Left ventricle myocardium inferior (tissue), 1 donor: ENCODE measurements around the gene ACOT13. TPM values are rescaled to one million over a fixed set of nuclear protein-coding genes. Genes with fewer than 3 reads are reported as not detected.
"Not testable (repeated sequence)": the region's sequence is repeated elsewhere in the genome, so short reads cannot be mapped to it uniquely, and the experiment has no call there.

Experiments used
- DNase-seq: peaks from one replicate; pipeline ENCODE4 v3.0.0-alpha.2; 2020
- H3K27ac ChIP-seq: fragments of 200-600 bp; replicated peaks from 2 replicates; pipeline ENCODE4 v1.8.0; 2021
- H3K27me3 ChIP-seq: fragments of 200-600 bp; 2 replicates; pipeline ENCODE4 v1.8.0; 2021; ENCODE audit warnings: low read depth
- H3K36me3 ChIP-seq: fragments of 200-600 bp; 2 replicates; pipeline ENCODE4 v1.8.0; 2021
- H3K4me1 ChIP-seq: fragments of 200-600 bp; 2 replicates; pipeline ENCODE4 v1.8.0; 2021
- H3K4me3 ChIP-seq: fragments of 200-600 bp; 2 replicates; pipeline ENCODE4 v1.8.0; 2021; ENCODE audit warnings: mild to moderate bottlenecking, moderate library complexity
- H3K9me3 ChIP-seq: fragments of 200-600 bp; replicated peaks from 2 replicates; pipeline ENCODE4 v1.8.0; 2021
- CTCF ChIP-seq: fragments of 200-600 bp; IDR thresholded peaks from 2 replicates; pipeline ENCODE4 v1.8.0; 2021; ENCODE audit warnings: antibody characterized with exemption, mild to moderate bottlenecking, borderline replicate concordance
- intact Hi-C: fragments of 100-400 bp; cut with micrococcal nuclease; formaldehyde crosslinking; loops from one replicate; pipeline ENCODE4 v1.11.0; 2022
- total RNA-seq: library from RNA; stranded (reverse); fragmentation: NEBNext Ultra II Directional; extraction: Animal tissue kit (Norgen Biotek cat#: 25700); gene quantifications from one replicate; pipeline ENCODE4 v1.2.1, GENCODE V29; 2021
- donor health status: DM: no; HTN: yes; CAD: no; lungs with severe emphysema.

Gene ACOT13
- total RNA-seq, 1 donor from 2014 or later, result 59.2 TPM

- intact Hi-C loops, result no loop called here
- no peak for TF ChIP-seq CTCF
- Histone ChIP-seq H3K36me3 (peaks cover 27% of the 10 kb centered on the region), H3K27ac (peak within 1 kb of the TSS; percentile 100), H3K4me1 (peaks cover 72% of the 10 kb centered on the region), H3K4me3 (peak within 1 kb of the TSS; percentile 90), H3K27me3 (no peaks in the 10 kb centered on the region), H3K9me3 (no peaks in the 10 kb centered on the region)
- DNase-seq, result no peak
Observed at GRCh38 chr6:24719125-24719971, 52.5 kb downstream of the ACOT13 start, which contains the start of gene C6orf62. TSS of gene C6orf62 (minus strand) at chr6:24719154. CDS start at chr6:24718668, 486 bp downstream.

- peak; percentile 64 for DNase-seq
- H3K4me1 ChIP-seq, result peaks cover 64% of the 10 kb centered on the region
- H3K36me3 ChIP-seq, result peaks cover 19% of the 10 kb centered on the region
- no peak for TF ChIP-seq CTCF
- no peaks in the 10 kb centered on the region for H3K27me3 ChIP-seq
- intact Hi-C loops, result no loop called here
- H3K9me3 ChIP-seq, result no peaks in the 10 kb centered on the region
- peak overlapping the region; percentile 90 for H3K4me3 ChIP-seq
- peak overlapping the region; percentile 100 for H3K27ac ChIP-seq
Observed at GRCh38 chr6:24720131-24720603, 53.3 kb downstream of the ACOT13 start.

GRCh38 chr6:24720604-24721460, 54.0 kb downstream of the ACOT13 start:
- Histone ChIP-seq H3K27me3 (no peaks in the 10 kb centered on the region), H3K27ac (peak overlapping the region; percentile 100), H3K36me3 (peaks cover 13% of the 10 kb centered on the region), H3K4me3 (peak overlapping the region; percentile 90), H3K9me3 (no peaks in the 10 kb centered on the region), H3K4me1 (peaks cover 57% of the 10 kb centered on the region)
- intact Hi-C loops, result no loop called here
- peak; percentile 100 for DNase-seq
- TF ChIP-seq CTCF, result peak; percentile 11

- Histone ChIP-seq H3K27me3 (no peaks in the 10 kb centered on the region), H3K4me3 (peak overlapping the region; percentile 90), H3K4me1 (peaks cover 49% of the 10 kb centered on the region), H3K9me3 (no peaks in the 10 kb centered on the region), H3K27ac (peak overlapping the region; percentile 100), H3K36me3 (peaks cover 7% of the 10 kb centered on the region)
- peak; percentile 87 for DNase-seq
- intact Hi-C loops, result no loop called here
- TF ChIP-seq CTCF, result no peak
Observed at GRCh38 chr6:24721461-24722215, 54.8 kb downstream of the ACOT13 start.

GRCh38 chr6:24723270-24723669, 56.4 kb downstream of the ACOT13 start:
- no peak for TF ChIP-seq CTCF
- Histone ChIP-seq H3K4me3 (no peak overlapping the region), H3K9me3 (no peaks in the 10 kb centered on the region), H3K27ac (no peak overlapping the region), H3K27me3 (no peaks in the 10 kb centered on the region), H3K4me1 (peaks cover 33% of the 10 kb centered on the region), H3K36me3 (peaks cover 7% of the 10 kb centered on the region)
- intact Hi-C loops, result no loop called here
- no peak for DNase-seq

- DNase-seq, H3K27ac ChIP-seq, intact Hi-C loops, H3K27me3 ChIP-seq, H3K4me1 ChIP-seq, H3K4me3 ChIP-seq, H3K36me3 ChIP-seq: not testable (repeated sequence)
- H3K9me3 ChIP-seq, result peaks cover 11% of the 10 kb centered on the region
Observed at GRCh38 chr6:24730653-24731052, 63.8 kb downstream of the ACOT13 start.

- peaks cover 11% of the 10 kb centered on the region for H3K9me3 ChIP-seq
- intact Hi-C loops, H3K36me3 ChIP-seq, H3K4me3 ChIP-seq, DNase-seq, H3K27me3 ChIP-seq, H3K4me1 ChIP-seq, H3K27ac ChIP-seq: not testable (repeated sequence)
Observed at GRCh38 chr6:24731456-24732134, 64.7 kb downstream of the ACOT13 start.
